CD4-positive, alpha-beta T cell (primary cell): Measurements from ENCODE around the gene TMEM30A. TPM values are rescaled to one million over a fixed set of nuclear protein-coding genes. Genes with fewer than 3 reads are reported as not detected.

ENCODE experiments used
- ATAC-seq: fragments of 200-7000 bp; cut with Tn5 transposase; one replicate; pipeline ENCODE4 v1.10.0; 2022; ENCODE audit warnings: mild to moderate bottlenecking; ENCODE audit not compliant: poor library complexity
- CTCF ChIA-PET: fragments of 350-600 bp; sonication (Branson Sonifier 250); formaldehyde crosslinking; loops from one replicate; lab custom pipeline; 2021; ENCODE audit warnings: antibody characterized with exemption, inconsistent platforms; lab: Charles Lee
- POLR2A ChIA-PET: fragments of 350-600 bp; sonication (Branson Sonifier 250); formaldehyde crosslinking; loops from one replicate; lab custom pipeline; 2021; ENCODE audit warnings: antibody characterized with exemption, inconsistent platforms; lab: Charles Lee
- DNase-seq, 14 experiments: peaks; one replicate each; pipeline ENCODE4 v3.0.0-alpha.2; 2013 to 2020; ENCODE audit warnings: mixed read lengths in 2 of 14
- H3K27ac ChIP-seq, 2 donors: one replicate each; pipeline versions ENCODE4 v1.5.1 to v1.7.0; 2013; ENCODE audit warnings: low read length in 2 of 2, low read depth in 1 of 2, mild to moderate bottlenecking in 1 of 2
- H3K27me3 ChIP-seq, 2 experiments: 1 replicate in 1 of 2; 2 replicates in 1 of 2; pipeline versions ENCODE4 v1.6.1 to v1.7.0; 2013; ENCODE audit warnings: low read length in 2 of 2, control low read depth in 1 of 2, mild to moderate bottlenecking in 1 of 2, moderate library complexity in 1 of 2; ENCODE audit not compliant: insufficient read depth in 2 of 2, control insufficient read depth in 1 of 2
- H3K36me3 ChIP-seq: one replicate; pipeline ENCODE4 v1.6.1; 2013; ENCODE audit warnings: low read length, control low read depth; ENCODE audit not compliant: insufficient read depth
- H3K4me1 ChIP-seq: one replicate; pipeline ENCODE4 v1.6.1; 2013; ENCODE audit warnings: low read length, control low read depth; ENCODE audit not compliant: insufficient read depth
- H3K4me3 ChIP-seq: one replicate; pipeline ENCODE4 v1.5.1; 2013; ENCODE audit warnings: mild to moderate bottlenecking, low read length, moderate library complexity
- H3K9me3 ChIP-seq, 2 experiments: 1 replicate in 1 of 2; 2 replicates in 1 of 2; pipeline versions ENCODE4 v1.6.1 to v1.7.0; 2013; ENCODE audit warnings: low read length in 2 of 2, mild to moderate bottlenecking in 2 of 2, control low read depth in 1 of 2, moderate library complexity in 1 of 2; ENCODE audit not compliant: control insufficient read depth in 1 of 2, insufficient read depth in 1 of 2
- H3K27ac Mint-ChIP-seq: one replicate; pipeline ENCODE4 v1.8.0; 2020; ENCODE audit warnings: mixed read lengths
- H3K27me3 Mint-ChIP-seq: one replicate; pipeline ENCODE4 v1.8.0; 2021; ENCODE audit warnings: mixed read lengths
- H3K36me3 Mint-ChIP-seq: one replicate; pipeline ENCODE4 v1.8.0; 2021; ENCODE audit warnings: low read depth, mixed read lengths
- H3K4me1 Mint-ChIP-seq: one replicate; pipeline ENCODE4 v1.8.0; 2021; ENCODE audit warnings: low read depth, mixed read lengths
- H3K4me3 Mint-ChIP-seq: one replicate; pipeline ENCODE4 v1.8.0; 2020; ENCODE audit warnings: mild to moderate bottlenecking, mixed read lengths
- H3K9me3 Mint-ChIP-seq: one replicate; pipeline ENCODE4 v1.8.0; 2020; ENCODE audit warnings: mixed read lengths
- intact Hi-C, 2 experiments: fragments of 100-400 bp; cut with DNase I in 1 of 2; cut with micrococcal nuclease in 1 of 2; formaldehyde crosslinking; loops; one replicate each; pipeline versions ENCODE4 v1.15.1 to v1.9.0; 2023 to 2025; cut with DNase I, micrococcal nuclease
- total RNA-seq, 174 experiments: library from RNA in 2 of 174; stranded (reverse) in 2 of 174; gene quantifications; one replicate each; pipeline ENCODE4 v1.2.3 and lab custom pipeline; 2021 to 2026
- TF ChIP-seq, protein P1 (sequence below): fragments of 200-600 bp; IDR thresholded peaks from one replicate; pipeline ENCODE4 v1.8.0; 2022; ENCODE audit warnings: antibody characterized with exemption, mild to moderate bottlenecking

TMEM30A gene
- total RNA-seq, 2 experiments from 2014 or later: 29.8 to 33.2 TPM

DNA sequence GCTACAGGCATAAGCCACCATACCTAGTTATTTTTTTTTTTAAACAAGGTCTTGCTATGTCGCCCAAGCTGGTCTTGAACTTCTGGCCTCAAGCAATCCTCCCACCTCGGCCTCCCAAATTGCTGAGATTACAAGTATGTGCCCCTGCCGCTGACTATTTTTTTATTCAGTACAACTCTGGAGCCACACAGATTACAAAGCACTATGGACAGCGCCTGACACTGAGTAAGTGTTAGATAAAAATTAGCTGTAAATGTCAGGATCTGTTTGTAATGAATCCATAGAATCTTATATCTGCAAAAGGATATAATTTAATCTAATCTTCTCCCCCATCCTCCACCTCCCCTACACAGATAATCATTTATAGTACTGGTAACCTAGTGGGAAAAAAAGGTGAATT lies 63.5 kb downstream of the TMEM30A start:
- TF ChIP-seq, protein P1, sequence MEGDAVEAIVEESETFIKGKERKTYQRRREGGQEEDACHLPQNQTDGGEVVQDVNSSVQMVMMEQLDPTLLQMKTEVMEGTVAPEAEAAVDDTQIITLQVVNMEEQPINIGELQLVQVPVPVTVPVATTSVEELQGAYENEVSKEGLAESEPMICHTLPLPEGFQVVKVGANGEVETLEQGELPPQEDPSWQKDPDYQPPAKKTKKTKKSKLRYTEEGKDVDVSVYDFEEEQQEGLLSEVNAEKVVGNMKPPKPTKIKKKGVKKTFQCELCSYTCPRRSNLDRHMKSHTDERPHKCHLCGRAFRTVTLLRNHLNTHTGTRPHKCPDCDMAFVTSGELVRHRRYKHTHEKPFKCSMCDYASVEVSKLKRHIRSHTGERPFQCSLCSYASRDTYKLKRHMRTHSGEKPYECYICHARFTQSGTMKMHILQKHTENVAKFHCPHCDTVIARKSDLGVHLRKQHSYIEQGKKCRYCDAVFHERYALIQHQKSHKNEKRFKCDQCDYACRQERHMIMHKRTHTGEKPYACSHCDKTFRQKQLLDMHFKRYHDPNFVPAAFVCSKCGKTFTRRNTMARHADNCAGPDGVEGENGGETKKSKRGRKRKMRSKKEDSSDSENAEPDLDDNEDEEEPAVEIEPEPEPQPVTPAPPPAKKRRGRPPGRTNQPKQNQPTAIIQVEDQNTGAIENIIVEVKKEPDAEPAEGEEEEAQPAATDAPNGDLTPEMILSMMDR: no peak
- Mint-ChIP-seq H3K9me3 (no peaks in the 10 kb centered on the region), H3K4me3 (no peak overlapping the region), H3K4me1 (no peaks in the 10 kb centered on the region), H3K27me3 (peaks cover 62% of the 10 kb centered on the region), H3K36me3 (no peaks in the 10 kb centered on the region), H3K27ac (no peak overlapping the region)
- ChIA-PET CTCF (no interaction called here), POLR2A (interaction anchor here (1.1 kb wide), 1 partner anchor 22 kb away, joined by 4 read pairs; the partner anchor contains the start of gene COX7A2)
- intact Hi-C loops: no loop called here
- Histone ChIP-seq H3K27ac (no peak overlapping the region), H3K27me3 (peaks cover 5 to 21% of the 10 kb centered on the region in 2 experiments), H3K9me3 (no peaks in the 10 kb centered on the region), H3K4me1 (no peaks in the 10 kb centered on the region), H3K36me3 (no peaks in the 10 kb centered on the region), H3K4me3 (no peak overlapping the region)
- ATAC-seq (no peak), DNase-seq (no peak)

DNA sequence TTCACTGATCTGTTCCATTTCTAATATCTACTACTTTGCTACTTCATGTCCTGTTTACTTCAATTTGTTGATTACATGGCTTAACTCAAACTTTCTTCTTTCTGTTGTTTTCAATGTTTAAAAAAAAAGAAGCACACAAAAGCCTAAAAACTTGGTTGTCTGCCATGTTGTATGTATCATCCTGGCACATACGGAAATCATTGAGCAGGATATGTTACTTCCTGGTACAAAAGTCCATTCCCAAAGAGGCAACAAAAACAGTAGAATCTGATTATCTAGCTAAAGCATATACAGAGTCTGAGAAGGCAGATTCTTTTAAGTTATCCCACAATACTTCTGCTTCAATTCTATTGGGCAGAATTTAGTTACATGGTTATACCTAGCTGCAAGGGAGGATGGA lies 64.2 kb downstream of the TMEM30A start:
- H3K4me3 Mint-ChIP-seq: no peak overlapping the region
- TF ChIP-seq, protein P1: no peak
- H3K27me3 Mint-ChIP-seq: peaks cover 69% of the 10 kb centered on the region
- no peaks in the 10 kb centered on the region for H3K36me3 Mint-ChIP-seq
- no peak for ATAC-seq
- intact Hi-C loops: no loop called here
- Histone ChIP-seq H3K27me3 (peaks cover 7 to 21% of the 10 kb centered on the region in 2 experiments), H3K4me3 (no peak overlapping the region), H3K27ac (no peak overlapping the region), H3K36me3 (no peaks in the 10 kb centered on the region), H3K4me1 (no peaks in the 10 kb centered on the region), H3K9me3 (no peaks in the 10 kb centered on the region)
- no peaks in the 10 kb centered on the region for H3K9me3 Mint-ChIP-seq
- CTCF ChIA-PET: interaction anchor here (0.8 kb wide), 1 partner anchor 10 kb away, joined by 3 read pairs; no protein-coding TSS in a partner anchor
- POLR2A ChIA-PET: interaction anchor here (1.1 kb wide), 1 partner anchor 23 kb away, joined by 4 read pairs; the partner anchor contains the start of gene COX7A2
- H3K27ac Mint-ChIP-seq: no peak overlapping the region
- no peak for DNase-seq
- H3K4me1 Mint-ChIP-seq: no peaks in the 10 kb centered on the region

DNA sequence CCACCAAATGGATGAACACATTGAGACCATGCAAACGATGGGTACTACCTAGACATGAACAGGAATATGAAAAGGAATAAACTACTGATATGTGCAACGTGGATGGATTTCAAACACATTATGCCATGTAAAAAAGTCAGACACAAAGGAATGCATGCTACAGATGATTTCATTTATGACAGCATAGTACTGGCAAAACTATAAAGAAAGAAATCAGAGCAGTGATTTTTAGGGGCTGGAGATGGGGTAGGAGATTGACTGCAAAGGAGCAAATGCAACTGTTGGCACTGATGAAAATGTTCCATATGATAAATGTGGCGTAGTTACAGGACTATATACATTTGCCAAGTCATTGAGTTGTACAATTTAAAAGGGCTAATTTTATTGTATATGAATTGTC lies 65.3 kb downstream of the TMEM30A start:
- TF ChIP-seq, protein P1: no peak
- POLR2A ChIA-PET: no interaction called here
- H3K9me3 Mint-ChIP-seq: no peaks in the 10 kb centered on the region
- no peak overlapping the region for H3K4me3 Mint-ChIP-seq
- H3K36me3 Mint-ChIP-seq: no peaks in the 10 kb centered on the region
- ATAC-seq (no peak), DNase-seq (no peak)
- Histone ChIP-seq H3K4me1 (no peaks in the 10 kb centered on the region), H3K9me3 (no peaks in the 10 kb centered on the region), H3K27ac (no peak overlapping the region), H3K4me3 (no peak overlapping the region), H3K27me3 (peaks cover 3 to 21% of the 10 kb centered on the region in 2 experiments), H3K36me3 (no peaks in the 10 kb centered on the region)
- intact Hi-C loops: no loop called here
- CTCF ChIA-PET: no interaction called here
- H3K4me1 Mint-ChIP-seq: no peaks in the 10 kb centered on the region
- no peak overlapping the region for H3K27ac Mint-ChIP-seq
- peaks cover 71% of the 10 kb centered on the region for H3K27me3 Mint-ChIP-seq
